ENCODE measurements around the gene PPP1R9B.

Gene PPP1R9B

GRCh38 chr17:50111673-50112655, 38.5 kb downstream of the PPP1R9B start:
- in situ Hi-C loops (cut with HindIII; ENCODE audit: low sequenced_read_pairs), result no loop called here

- in situ Hi-C loops (cut with HindIII; ENCODE audit: low sequenced_read_pairs), result no loop called here
These were observed 39.7 kb downstream of the PPP1R9B start for GRCh38 chr17:50110591-50111349.

DNA sequence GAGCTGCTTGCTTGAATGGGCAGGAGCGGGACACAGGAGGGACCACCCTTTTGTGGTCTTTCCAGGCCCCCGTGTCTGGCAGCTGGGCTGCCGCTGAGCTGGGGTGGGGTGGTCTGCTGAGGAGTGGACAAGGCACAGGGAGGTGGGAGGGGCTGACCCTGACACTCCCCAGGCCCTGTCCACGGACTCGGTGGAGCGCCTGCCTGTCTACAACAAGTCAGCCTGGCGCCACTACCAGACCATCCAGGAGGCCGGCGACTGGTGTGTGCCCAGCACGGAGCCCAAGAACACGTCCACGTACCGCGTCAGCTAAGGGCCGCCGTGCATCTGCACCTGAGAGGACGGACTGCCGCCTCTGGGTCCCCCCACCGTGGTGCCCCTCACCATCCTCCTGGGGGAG, 40.7 kb downstream of the PPP1R9B start:
- in situ Hi-C loops (cut with HindIII; ENCODE audit: low sequenced_read_pairs), result no loop called here

GRCh38 chr17:50109207-50109606, 41.3 kb downstream of the PPP1R9B start:
- in situ Hi-C loops (cut with HindIII; ENCODE audit: low sequenced_read_pairs), result no loop called here

GRCh38 chr17:50108556-50108955, 41.9 kb downstream of the PPP1R9B start:
- in situ Hi-C loops (cut with HindIII; ENCODE audit: low sequenced_read_pairs), result no loop called here

DNA sequence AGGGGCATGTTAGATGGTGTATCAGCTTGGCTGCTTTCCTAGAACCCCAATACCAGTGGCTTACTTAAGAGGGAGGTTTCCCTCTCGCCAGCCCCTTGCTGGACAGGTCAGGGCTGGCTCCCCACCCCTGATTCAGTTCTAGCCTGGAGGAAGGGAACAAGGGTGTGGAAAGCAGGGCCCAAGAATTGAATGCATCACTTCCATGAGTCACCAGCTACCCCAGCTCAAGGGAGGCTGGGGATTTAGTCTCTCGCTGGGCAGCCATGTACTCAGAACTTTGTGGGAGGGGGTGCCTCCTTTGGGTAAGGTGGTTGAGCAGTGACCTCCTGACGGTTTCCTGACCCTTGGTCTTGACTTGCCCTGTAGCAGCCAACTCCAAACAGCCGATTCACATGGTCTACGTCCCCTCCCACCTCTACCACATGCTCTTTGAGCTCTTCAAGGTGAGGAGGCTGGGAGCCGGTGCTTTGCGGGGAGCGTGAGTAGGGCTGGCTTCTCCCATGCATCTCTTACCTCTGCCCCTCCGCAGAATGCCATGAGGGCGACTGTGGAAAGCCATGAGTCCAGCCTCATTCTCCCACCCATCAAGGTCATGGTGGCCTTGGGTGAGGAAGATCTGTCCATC, 42.6 kb downstream of the PPP1R9B start:
- in situ Hi-C loops (cut with HindIII; ENCODE audit: low sequenced_read_pairs), result no loop called here

- in situ Hi-C loops (cut with HindIII; ENCODE audit: low sequenced_read_pairs), result no loop called here
These were observed 43.9 kb downstream of the PPP1R9B start for GRCh38 chr17:50106393-50107131.

GRCh38 chr17:50105811-50106210, 44.7 kb downstream of the PPP1R9B start:
- in situ Hi-C loops (cut with HindIII; ENCODE audit: low sequenced_read_pairs), result no loop called here

- in situ Hi-C loops (cut with HindIII; ENCODE audit: low sequenced_read_pairs), result no loop called here
These were observed 46.5 kb downstream of the PPP1R9B start for GRCh38 chr17:50103941-50104340.

- in situ Hi-C loops (cut with HindIII; ENCODE audit: low sequenced_read_pairs), result no loop called here
These were observed 47.2 kb downstream of the PPP1R9B start for GRCh38 chr17:50103252-50103651.

DNA sequence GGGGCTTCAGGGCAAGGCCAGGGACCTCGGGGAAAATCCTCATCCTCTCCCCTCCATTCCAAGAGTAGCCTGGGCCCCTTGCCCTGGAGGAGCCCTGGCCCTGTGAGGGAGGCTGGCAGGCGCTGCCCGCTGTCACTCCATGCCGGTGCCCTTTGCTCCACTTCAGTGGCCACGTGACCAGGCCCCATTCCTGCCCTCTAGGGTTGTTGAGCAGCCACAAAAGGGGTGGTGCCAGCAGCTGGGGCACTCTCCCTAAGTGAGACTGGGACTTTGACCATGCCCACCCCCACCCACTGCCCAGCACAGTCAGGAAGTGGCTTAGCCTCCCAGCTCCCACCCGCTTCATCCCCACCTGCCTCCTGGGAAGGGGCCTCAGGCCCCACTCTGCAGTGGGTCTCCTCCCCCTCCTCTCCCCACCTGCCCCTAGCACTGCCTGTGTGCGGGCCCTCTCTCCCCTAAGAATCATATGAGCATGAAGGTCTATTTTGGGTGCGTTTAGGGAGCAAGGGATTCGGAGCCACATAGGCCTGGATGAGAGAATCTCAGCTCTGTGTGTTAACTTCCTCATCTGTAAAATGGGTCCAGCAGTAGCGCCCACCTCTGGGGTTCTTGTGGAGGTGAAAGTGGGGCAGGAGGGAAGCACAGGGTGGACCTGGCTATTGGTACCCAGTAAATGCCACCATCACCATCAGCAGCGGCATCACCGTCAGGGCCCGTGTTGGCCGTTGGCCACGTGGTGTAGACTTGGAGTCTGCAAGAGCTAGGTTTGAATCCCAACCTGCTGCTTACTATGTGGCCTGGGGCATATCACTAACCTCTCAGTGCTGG, 48.1 kb downstream of the PPP1R9B start:
- in situ Hi-C loops (cut with HindIII; ENCODE audit: low sequenced_read_pairs), result no loop called here

DNA sequence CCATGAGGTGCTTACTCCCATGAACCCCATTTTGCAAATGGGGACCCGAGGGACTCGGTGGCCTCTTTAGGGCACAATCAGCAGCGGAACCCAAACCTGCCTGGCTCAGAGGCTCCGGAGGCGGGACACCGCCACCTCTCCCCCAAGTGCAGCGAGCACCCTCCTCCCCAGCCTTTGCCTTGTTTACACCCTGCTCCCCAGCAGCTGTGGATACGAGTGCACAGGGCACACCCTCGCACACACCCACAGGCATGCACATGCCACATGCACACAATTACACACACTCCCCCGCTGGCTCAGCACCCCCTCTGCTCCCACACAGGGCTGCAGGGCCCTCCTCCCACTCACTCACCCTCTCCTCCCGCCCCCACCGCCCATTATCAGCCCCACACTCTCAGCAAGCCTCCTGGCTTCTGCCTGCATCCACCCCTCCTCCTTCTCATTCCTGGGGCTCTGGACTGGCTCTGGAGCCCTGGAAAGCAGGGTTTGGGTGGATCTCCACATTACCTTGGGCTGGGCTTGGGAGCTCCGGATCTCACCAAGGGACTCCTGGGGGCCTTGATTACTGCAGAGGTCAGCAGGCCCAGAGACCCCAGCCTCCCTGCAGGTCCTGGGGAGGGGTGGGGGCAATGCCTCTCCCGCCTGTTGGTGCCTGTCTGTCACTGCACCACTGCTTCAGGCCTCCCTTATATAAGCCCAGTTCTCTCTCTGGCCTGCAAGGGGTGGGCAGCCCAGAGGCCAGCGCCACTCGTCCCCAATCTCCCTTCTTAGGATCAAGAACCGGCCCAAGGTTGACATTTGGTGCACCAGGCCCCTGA, 48.9 kb downstream of the PPP1R9B start:
- in situ Hi-C loops (cut with HindIII; ENCODE audit: low sequenced_read_pairs), result no loop called here

- in situ Hi-C loops (cut with HindIII; ENCODE audit: low sequenced_read_pairs), result no loop called here
These were observed 49.5 kb downstream of the PPP1R9B start for GRCh38 chr17:50100921-50101345.

DNA sequence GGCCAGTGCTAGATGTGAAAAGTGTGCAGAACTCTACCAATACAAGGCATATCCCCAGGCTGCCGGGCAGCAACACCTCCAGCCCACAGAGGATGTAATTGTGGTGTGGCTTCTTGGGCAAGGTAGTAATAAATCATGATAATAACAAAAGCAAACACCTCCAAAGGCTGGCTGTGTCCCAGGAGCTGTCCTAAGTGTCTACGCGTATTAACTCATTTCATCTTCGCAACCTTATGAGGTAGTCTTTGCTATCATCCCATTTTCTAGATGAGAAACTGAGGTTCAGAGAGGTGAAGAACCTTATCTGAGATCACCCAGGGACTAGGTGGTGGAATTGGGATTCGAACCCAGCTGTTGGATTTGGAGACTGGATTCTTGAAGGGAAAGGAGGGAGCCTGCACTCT, 50.0 kb downstream of the PPP1R9B start:
- in situ Hi-C loops (cut with HindIII; ENCODE audit: low sequenced_read_pairs), result no loop called here

GRCh38 chr17:50099003-50099402, 51.5 kb downstream of the PPP1R9B start:
- in situ Hi-C loops (cut with HindIII; ENCODE audit: low sequenced_read_pairs), result no loop called here

DNA sequence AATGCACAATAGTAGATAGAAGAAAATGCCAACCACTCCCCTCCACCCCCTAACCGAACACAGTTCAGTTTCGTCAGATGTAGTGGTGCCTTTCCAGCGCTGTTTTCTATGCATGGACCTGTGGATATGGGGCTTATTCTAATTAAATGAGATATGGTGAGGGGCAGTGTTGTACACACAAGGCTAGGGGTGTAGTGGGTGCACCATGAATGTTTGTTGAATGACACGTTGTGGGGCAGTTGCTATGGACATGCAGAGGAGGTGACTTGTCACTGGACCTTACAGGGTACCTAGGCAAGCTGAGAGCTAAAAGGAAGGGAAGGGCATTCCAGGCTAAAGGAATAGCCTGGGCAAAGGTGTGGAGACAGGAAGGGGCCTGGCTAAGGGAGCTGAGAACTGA, 51.9 kb downstream of the PPP1R9B start:
- in situ Hi-C loops (cut with HindIII; ENCODE audit: low sequenced_read_pairs), result no loop called here

DNA sequence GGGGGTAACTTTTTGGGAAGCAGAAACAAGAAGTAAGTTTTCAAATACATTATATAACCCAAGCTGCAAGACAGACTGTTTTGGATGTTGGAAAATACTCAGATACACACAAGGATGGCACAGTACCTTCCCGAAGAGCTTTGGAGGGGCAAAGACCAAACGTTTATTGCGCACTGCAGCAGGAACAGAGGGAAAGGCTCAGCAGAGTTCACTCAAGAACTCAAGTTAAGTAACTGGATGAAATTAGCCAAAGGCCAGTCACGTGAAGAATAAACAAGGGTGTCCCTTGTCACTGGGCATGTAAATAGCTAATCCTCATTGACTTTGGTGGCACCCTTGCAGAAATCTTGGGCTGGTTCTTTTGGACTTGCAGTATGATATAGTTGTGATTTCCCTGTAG, 52.6 kb downstream of the PPP1R9B start:
- in situ Hi-C loops (cut with HindIII; ENCODE audit: low sequenced_read_pairs), result no loop called here

- in situ Hi-C loops (cut with HindIII; ENCODE audit: low sequenced_read_pairs), result no loop called here
These were observed 53.0 kb downstream of the PPP1R9B start for GRCh38 chr17:50097455-50097854.

GRCh38 chr17:50096758-50097157, 53.7 kb downstream of the PPP1R9B start:
- in situ Hi-C loops (cut with HindIII; ENCODE audit: low sequenced_read_pairs), result no loop called here
